GM15510 (cell line): Measurements from ENCODE around the gene SUMF1.

Experiments used
- POLR2A ChIP-seq: IDR thresholded peaks from 3 replicates; pipeline ENCODE4 v1.6.1; 2011; ENCODE audit warnings: borderline replicate concordance; ENCODE audit not compliant: insufficient read length; ENCODE audit errors: extremely low read depth

SUMF1 gene

GRCh38 chr3:4358273-4358672 is 108.8 kb downstream of the SUMF1 start:
- no peak for TF ChIP-seq POLR2A

GRCh38 chr3:4356546-4357410 is 110.3 kb downstream of the SUMF1 start:
- no peak for TF ChIP-seq POLR2A

- no peak for TF ChIP-seq POLR2A
Observed at GRCh38 chr3:4356220-4356540, 110.9 kb downstream of the SUMF1 start.

- no peak for TF ChIP-seq POLR2A
Observed at GRCh38 chr3:4355401-4356219, 111.5 kb downstream of the SUMF1 start.

DNA sequence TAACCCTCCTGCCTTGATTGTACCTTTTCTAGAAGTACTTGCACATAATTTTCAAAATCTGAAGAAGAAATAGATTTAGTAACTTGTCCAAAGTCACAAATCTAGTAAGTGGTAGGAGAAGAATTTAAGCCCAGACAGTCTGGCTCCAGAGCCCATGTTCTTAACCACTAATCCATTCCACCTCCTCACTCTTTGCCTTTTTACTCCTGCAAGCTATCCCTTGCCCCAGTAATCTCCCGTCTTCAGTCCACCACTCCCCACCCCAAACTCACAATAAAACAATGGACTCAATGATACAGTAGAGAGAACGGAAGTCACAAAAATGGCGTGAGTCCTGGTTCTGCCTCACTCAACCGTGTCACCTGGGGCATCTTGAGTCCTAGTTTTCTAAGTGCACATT is 115.2 kb downstream of the SUMF1 start:
- TF ChIP-seq POLR2A: no peak

DNA sequence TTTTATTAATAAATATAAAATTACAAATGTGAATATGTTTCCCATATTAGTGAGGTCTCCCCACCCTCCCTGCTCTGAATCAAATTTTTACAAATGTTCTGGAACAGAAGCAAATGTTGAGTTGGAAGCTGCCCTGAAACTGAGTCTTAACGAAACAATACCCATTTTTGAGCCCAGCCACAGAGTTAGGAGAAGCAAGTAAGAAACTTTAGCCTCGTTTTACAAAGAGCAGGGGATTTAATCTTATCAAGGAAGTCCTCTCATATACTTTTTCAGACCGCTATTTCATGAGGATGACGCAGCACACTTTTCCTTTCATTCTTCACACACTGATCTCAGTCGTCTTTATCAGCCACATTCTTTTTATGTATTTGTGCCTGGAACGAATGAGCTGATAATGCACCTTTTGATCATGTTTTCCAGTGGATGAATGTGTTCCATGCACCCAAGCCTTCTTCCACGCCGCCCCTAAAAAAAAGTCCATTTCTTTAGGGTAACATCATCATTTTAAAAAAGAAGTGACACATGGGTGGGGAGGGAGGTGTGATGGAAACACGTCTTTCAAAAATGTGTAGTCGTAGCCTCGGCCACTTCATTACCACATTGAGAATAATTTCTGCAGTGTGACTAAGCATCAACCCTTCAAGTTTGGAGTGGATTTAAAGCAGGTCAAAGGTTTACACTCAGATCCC is 115.8 kb downstream of the SUMF1 start:
- no peak for TF ChIP-seq POLR2A

DNA sequence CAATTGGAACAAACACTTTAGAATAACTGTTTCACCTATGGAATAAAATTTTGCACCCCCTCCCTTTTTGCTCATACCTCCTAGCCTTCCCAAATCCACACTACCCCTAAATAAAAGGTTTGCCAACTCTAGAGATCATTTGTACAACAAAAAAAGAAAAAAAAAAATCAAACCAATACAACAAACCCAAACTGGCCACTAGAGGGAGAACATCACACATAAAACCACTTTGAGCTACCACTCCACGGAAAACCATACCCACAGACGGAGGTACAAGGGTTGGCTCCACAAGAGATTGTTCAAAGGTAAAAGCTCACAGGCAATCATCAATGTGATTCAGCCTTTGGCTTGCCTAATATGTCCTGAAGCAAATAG is 116.3 kb downstream of the SUMF1 start:
- TF ChIP-seq POLR2A: no peak

- no peak for TF ChIP-seq POLR2A
Observed at GRCh38 chr3:4343258-4343657, 123.8 kb downstream of the SUMF1 start.

- no peak for TF ChIP-seq POLR2A
Observed at GRCh38 chr3:4341336-4341675, 125.8 kb downstream of the SUMF1 start.

GRCh38 chr3:4340411-4341335 is 126.4 kb downstream of the SUMF1 start:
- no peak for TF ChIP-seq POLR2A

- TF ChIP-seq POLR2A: no peak
Observed at GRCh38 chr3:4340077-4340410, 127.0 kb downstream of the SUMF1 start.

- TF ChIP-seq POLR2A: no peak
Observed at GRCh38 chr3:4338751-4339150, 128.3 kb downstream of the SUMF1 start.

DNA sequence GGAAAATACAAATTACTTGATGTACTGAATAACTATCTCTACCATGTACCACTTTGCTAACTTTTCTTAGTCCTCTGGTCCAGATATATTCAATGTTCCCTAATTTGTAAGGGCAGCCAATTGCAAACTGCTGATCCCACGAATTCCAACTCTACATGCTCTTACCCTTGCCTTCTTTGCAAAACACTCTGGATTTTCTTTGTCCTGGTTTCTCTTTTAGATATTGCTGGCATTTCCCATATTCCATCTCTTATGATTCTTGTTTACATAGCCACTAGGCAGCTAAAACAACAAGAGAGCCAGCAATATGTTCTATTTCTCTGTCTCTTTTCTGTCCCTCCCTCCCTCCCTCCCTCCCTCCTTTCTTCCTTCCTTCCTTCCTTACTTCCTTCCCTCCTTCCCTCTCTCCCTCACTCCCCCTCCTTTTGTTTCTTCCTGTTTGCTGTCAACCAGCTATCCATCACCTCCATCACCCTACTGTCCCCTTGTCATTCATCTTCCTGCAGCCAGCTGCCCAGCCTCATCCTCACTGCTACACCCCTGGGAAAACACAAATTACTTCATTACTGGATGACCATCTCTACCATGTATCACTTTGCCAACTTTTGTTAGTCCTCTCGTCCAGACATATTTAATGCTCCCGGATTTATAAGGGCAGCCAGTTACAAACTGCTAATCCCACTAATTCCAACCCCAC is 130.1 kb downstream of the SUMF1 start:
- TF ChIP-seq POLR2A: no peak

GRCh38 chr3:4335840-4336562 is 131.1 kb downstream of the SUMF1 start:
- TF ChIP-seq POLR2A: no peak

DNA sequence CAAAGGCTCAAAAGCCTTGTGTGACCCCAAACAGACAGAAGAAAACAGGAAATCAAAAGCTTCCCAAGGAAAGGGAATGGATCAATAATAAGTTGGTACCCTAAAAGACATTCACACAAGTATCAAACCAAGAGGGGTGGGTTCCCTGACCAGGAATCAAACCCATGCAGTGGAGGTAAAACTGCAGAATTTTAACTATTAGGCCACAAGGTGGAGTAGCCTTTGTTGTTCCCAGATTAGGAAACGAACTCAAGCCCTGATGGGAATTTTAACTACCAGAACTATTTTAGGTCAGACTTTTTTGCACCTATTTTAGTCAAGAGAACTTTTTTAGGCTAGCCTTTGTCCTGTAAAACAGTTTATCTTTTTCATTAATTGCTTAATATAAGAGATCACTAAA is 132.5 kb downstream of the SUMF1 start:
- TF ChIP-seq POLR2A: no peak
